Astrocyte of the cerebellum (primary cell): ENCODE data around the gene DIRAS2.

Source experiments
- DNase-seq: peaks from one replicate; pipeline ENCODE4 v3.0.0-alpha.2; 2011; ENCODE audit warnings: low read depth
- H3K4me3 ChIP-seq: 2 replicates; pipeline ENCODE4 v1.5.1; 2011; ENCODE audit warnings: mild to moderate bottlenecking, low read depth, low read length, moderate library complexity
- CTCF ChIP-seq: IDR thresholded peaks from 2 replicates; pipeline ENCODE4 v1.5.1; 2012; ENCODE audit warnings: low read length, low read depth, moderate library complexity, mild to moderate bottlenecking; ENCODE audit errors: missing control alignments
- in situ Hi-C: cut with HindIII; loops from 2 replicates; pipeline ENCODE4 v1.10.0; 2017; ENCODE audit warnings: low sequenced_read_pairs

The DIRAS2 gene

GRCh38 chr9:90641884-90642487, 638 bp downstream of the DIRAS2 start:
- TF ChIP-seq CTCF = no peak
- in situ Hi-C loops = no loop called here
- peak overlapping the region; percentile 36 for H3K4me3 ChIP-seq
- DNase-seq = no peak

GRCh38 chr9:90641086-90641485, 1.5 kb downstream of the DIRAS2 start:
- no peak for DNase-seq
- no peak overlapping the region for H3K4me3 ChIP-seq
- in situ Hi-C loops = no loop called here
- TF ChIP-seq CTCF = no peak

- no peak overlapping the region for H3K4me3 ChIP-seq
- in situ Hi-C loops = no loop called here
- TF ChIP-seq CTCF = no peak
- DNase-seq = no peak
Observed at GRCh38 chr9:90640361-90640760, 2.3 kb downstream of the DIRAS2 start.

- in situ Hi-C loops = no loop called here
- H3K4me3 ChIP-seq = no peak overlapping the region
- no peak for DNase-seq
- no peak for TF ChIP-seq CTCF
Observed at GRCh38 chr9:90637626-90638025, 5.0 kb downstream of the DIRAS2 start.

GRCh38 chr9:90632647-90633207, 9.9 kb downstream of the DIRAS2 start:
- DNase-seq = no peak
- in situ Hi-C loops = no loop called here
- TF ChIP-seq CTCF = no peak

GRCh38 chr9:90631964-90632363, 10.7 kb downstream of the DIRAS2 start:
- DNase-seq = no peak
- TF ChIP-seq CTCF = no peak
- in situ Hi-C loops = no loop called here
- H3K4me3 ChIP-seq = no peak overlapping the region

More at GRCh38 chr9:90632647-90633207, 9.9 kb downstream of the DIRAS2 start:
- H3K4me3 ChIP-seq = no peak overlapping the region
